ENCODE results near the gene POU2AF3. TPM values are rescaled to one million over a fixed set of nuclear protein-coding genes. Genes with fewer than 3 reads are reported as not detected.

The POU2AF3 gene
- polyA plus RNA-seq, 1 of the 3 experiments (the other 2 are of a cell fraction), result 0.07 TPM

DNA sequence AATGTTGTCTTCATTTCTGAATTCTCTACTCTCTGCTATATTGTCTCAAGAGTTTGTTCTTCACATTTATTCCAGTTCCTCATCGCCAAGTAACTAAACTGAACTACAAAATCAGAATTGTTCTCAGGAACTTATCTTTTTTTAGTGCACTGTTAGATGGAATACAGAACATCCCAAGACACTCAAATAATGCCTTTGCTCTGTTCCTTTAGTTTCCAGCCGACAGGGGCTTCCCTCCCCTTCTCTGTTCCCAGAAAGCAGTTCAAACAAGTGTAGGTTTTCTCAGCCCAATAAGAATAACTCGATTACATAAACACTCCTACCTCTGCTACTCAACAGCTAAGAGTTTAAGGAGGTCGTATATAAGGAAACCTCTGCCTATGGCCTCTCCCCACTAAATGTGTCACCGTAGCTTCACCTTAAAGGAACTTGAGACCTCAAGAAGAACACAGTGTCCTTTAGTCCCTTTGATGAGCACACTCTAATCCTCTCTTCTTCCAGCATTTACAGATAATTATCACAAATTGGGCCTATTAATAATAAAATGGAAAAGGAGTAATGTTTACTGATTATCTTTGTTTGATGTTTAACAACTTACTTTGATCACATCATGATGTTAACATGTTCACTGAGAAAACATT is 6.9 kb downstream of the POU2AF3 start:
- Histone ChIP-seq H2AFZ (ENCODE audit: low read depth) (no peak overlapping the region), H3K4me2 (no peak overlapping the region), H3K4me3 (ENCODE audit: low read depth in 2 of 2, low read length in 1 of 2) (no peak overlapping the region), H3K27me3 (ENCODE audit: insufficient read depth) (peaks cover 36% of the 10 kb centered on the region; the same call in 1 of the 2 replicates), H3K36me3 (replicated peaks in 1 of 2; ENCODE audit: control insufficient read depth in 1 of 2, insufficient read depth in 2 of 2, low read length in 1 of 2) (no peaks in the 10 kb centered on the region), H3K79me2 (ENCODE audit: insufficient read depth) (no peaks in the 10 kb centered on the region), H3F3A (replicated peaks; ENCODE audit: insufficient read depth) (no peaks in the 10 kb centered on the region), H4K20me1 (ENCODE audit: insufficient read depth) (no peaks in the 10 kb centered on the region), H3K9me2 (no peaks in the 10 kb centered on the region), H3K9me3 (no peaks in the 10 kb centered on the region), H3K4me1 (ENCODE audit: control insufficient read depth in 1 of 2, insufficient read depth in 2 of 2, low read depth in 1 of 2, low read length in 1 of 2) (peaks cover 4 to 5% of the 10 kb centered on the region in 2 experiments; a peak in 2 of 4 replicates), H3K9ac (no peak overlapping the region), H3K27ac (ENCODE audit: low read depth in 2 of 2, low read length in 1 of 2) (no peak overlapping the region)
- CTCF ChIA-PET, result no interaction called here
- TF ChIP-seq, protein P1, sequence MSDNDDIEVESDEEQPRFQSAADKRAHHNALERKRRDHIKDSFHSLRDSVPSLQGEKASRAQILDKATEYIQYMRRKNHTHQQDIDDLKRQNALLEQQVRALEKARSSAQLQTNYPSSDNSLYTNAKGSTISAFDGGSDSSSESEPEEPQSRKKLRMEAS (IDR thresholded peaks at IDR 0.05; ENCODE audit: low read depth), result no peak
- TF ChIP-seq, protein P2, sequence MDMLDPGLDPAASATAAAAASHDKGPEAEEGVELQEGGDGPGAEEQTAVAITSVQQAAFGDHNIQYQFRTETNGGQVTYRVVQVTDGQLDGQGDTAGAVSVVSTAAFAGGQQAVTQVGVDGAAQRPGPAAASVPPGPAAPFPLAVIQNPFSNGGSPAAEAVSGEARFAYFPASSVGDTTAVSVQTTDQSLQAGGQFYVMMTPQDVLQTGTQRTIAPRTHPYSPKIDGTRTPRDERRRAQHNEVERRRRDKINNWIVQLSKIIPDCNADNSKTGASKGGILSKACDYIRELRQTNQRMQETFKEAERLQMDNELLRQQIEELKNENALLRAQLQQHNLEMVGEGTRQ (IDR thresholded peaks at IDR 0.05; ENCODE audit: borderline replicate concordance, low read depth, low read length), result no peak
- TF ChIP-seq, protein P3, sequence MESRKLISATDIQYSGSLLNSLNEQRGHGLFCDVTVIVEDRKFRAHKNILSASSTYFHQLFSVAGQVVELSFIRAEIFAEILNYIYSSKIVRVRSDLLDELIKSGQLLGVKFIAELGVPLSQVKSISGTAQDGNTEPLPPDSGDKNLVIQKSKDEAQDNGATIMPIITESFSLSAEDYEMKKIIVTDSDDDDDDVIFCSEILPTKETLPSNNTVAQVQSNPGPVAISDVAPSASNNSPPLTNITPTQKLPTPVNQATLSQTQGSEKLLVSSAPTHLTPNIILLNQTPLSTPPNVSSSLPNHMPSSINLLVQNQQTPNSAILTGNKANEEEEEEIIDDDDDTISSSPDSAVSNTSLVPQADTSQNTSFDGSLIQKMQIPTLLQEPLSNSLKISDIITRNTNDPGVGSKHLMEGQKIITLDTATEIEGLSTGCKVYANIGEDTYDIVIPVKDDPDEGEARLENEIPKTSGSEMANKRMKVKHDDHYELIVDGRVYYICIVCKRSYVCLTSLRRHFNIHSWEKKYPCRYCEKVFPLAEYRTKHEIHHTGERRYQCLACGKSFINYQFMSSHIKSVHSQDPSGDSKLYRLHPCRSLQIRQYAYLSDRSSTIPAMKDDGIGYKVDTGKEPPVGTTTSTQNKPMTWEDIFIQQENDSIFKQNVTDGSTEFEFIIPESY (IDR thresholded peaks at IDR 0.05; ENCODE audit: borderline replicate concordance, low read depth), result no peak
- no peak for TF ChIP-seq CHD2 (IDR thresholded peaks at IDR 0.05; ENCODE audit: low read length, partially characterized antibody)
- TF ChIP-seq, protein P4, sequence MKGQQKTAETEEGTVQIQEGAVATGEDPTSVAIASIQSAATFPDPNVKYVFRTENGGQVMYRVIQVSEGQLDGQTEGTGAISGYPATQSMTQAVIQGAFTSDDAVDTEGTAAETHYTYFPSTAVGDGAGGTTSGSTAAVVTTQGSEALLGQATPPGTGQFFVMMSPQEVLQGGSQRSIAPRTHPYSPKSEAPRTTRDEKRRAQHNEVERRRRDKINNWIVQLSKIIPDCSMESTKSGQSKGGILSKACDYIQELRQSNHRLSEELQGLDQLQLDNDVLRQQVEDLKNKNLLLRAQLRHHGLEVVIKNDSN (IDR thresholded peaks at IDR 0.05; ENCODE audit: borderline replicate concordance, low read depth), result no peak
- POLR2A ChIA-PET, result no interaction called here
- WGBS (ENCODE audit: low lambda C conversion rate), result 54% methylated on average over 5 of the region's 5 CpGs
- DNase-seq, result no peak

DNA sequence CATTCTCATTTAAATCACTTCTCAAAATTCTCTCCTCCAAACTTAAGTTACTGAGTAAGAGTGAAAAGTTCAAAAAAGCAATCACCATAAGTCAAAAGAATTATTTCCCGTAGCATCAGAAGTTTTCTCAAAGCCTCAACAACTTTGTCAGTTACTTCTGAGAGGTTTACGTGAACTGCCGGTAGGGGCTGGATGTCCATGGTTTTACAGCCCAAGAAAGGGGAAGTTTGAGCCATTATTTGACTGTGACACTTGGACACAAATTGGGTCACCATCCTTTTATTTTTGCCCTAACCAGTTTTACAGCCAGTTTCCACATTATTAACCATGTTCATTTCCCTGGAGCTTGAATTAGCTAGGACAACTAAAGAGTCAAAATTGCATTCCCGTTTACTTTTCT is 7.5 kb downstream of the POU2AF3 start:
- Histone ChIP-seq H3K36me3 (replicated peaks in 1 of 2; ENCODE audit: control insufficient read depth in 1 of 2, insufficient read depth in 2 of 2, low read length in 1 of 2) (no peaks in the 10 kb centered on the region), H3K79me2 (ENCODE audit: insufficient read depth) (no peaks in the 10 kb centered on the region), H3K4me1 (ENCODE audit: control insufficient read depth in 1 of 2, insufficient read depth in 2 of 2, low read depth in 1 of 2, low read length in 1 of 2) (peaks cover 4 to 5% of the 10 kb centered on the region in 2 experiments; a peak in 2 of 4 replicates), H3K27me3 (ENCODE audit: insufficient read depth) (peaks cover 30% of the 10 kb centered on the region; the same call in 1 of the 2 replicates), H3K27ac (ENCODE audit: low read depth in 2 of 2, low read length in 1 of 2) (no peak overlapping the region), H3K9ac (no peak overlapping the region), H3K4me2 (no peak overlapping the region), H3K9me3 (no peaks in the 10 kb centered on the region), H3F3A (replicated peaks; ENCODE audit: insufficient read depth) (no peaks in the 10 kb centered on the region), H3K4me3 (ENCODE audit: low read depth in 2 of 2, low read length in 1 of 2) (no peak overlapping the region), H3K9me2 (no peaks in the 10 kb centered on the region), H2AFZ (ENCODE audit: low read depth) (no peak overlapping the region), H4K20me1 (ENCODE audit: insufficient read depth) (no peaks in the 10 kb centered on the region)
- POLR2A ChIA-PET, result no interaction called here
- TF ChIP-seq ELF1 (IDR thresholded peaks at IDR 0.05) (no peak), SMC3 (IDR thresholded peaks at IDR 0.05; ENCODE audit: low read depth, low read length) (no peak), EP300 (IDR thresholded peaks at IDR 0.05; ENCODE audit: borderline replicate concordance in 1 of 2, low read depth in 1 of 2, low read length in 1 of 2) (no peak), MXI1 (IDR thresholded peaks at IDR 0.05; ENCODE audit: low read depth, low read length) (no peak), POLR2AphosphoS5 (IDR thresholded peaks at IDR 0.05; ENCODE audit: low read depth, low read length) (no peak), MEF2A (IDR thresholded peaks at IDR 0.05; ENCODE audit: borderline replicate concordance, low read depth) (no peak), JUND (IDR thresholded peaks at IDR 0.05) (no peak), GATA2 (CRISPR knock-in tag; IDR thresholded peaks at IDR 0.05) (no peak), CHD2 (IDR thresholded peaks at IDR 0.05; ENCODE audit: low read length, partially characterized antibody) (no peak), RFX5 (IDR thresholded peaks at IDR 0.05; ENCODE audit: low read length) (no peak), FOXJ3 (CRISPR knock-in tag; IDR thresholded peaks at IDR 0.05) (no peak)
- TF ChIP-seq, protein P1 (IDR thresholded peaks at IDR 0.05; ENCODE audit: low read depth), result no peak
- TF ChIP-seq, protein P2 (IDR thresholded peaks at IDR 0.05; ENCODE audit: borderline replicate concordance, low read depth, low read length), result no peak
- no peak for DNase-seq
- 68% methylated on average over 4 of the region's 4 CpGs for WGBS (ENCODE audit: low lambda C conversion rate)
- CTCF ChIA-PET, result interaction anchor here (1.3 kb wide), 1 partner anchor 123 kb away, joined by 5 read pairs; no protein-coding TSS in a partner anchor

Data from SK-N-SH (cell line).